A549 (cell line): ENCODE measurements around the gene ZNF33A.

ENCODE experiments used
- EP300 ChIP-seq, 2 experiments: fragments of >200 bp; sonication (Bioruptor Twin); formaldehyde crosslinking; IDR thresholded peaks; 2 replicates in 1 of 2; 3 replicates in 1 of 2; pipeline ENCODE4 v1.6.1; 2016 to 2017
- TF ChIP-seq, protein P1 (sequence below): fragments of >200 bp; sonication (Bioruptor Twin); formaldehyde crosslinking; IDR thresholded peaks from 3 replicates; pipeline ENCODE4 v1.5.1; 2016

DNA sequence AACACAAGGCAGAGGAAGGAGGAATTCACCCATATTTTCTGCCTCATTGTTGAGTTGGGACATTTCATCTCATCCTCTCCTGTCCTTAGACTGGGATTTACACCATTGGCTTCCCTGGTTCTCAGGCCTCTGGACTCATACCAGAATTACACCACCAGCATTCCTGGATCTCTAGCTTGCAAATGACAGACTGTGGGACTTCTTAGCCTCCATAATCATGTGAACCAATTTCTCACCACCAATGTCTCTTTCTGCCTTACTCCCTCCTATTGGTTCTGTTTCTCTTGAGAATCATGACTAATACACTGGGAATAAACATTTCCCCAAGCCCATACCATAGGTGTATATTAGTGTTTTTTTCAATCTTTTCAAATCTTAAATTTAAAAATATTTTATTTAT, 2.9 kb upstream of the ZNF33A start:
- TF ChIP-seq, protein P1, sequence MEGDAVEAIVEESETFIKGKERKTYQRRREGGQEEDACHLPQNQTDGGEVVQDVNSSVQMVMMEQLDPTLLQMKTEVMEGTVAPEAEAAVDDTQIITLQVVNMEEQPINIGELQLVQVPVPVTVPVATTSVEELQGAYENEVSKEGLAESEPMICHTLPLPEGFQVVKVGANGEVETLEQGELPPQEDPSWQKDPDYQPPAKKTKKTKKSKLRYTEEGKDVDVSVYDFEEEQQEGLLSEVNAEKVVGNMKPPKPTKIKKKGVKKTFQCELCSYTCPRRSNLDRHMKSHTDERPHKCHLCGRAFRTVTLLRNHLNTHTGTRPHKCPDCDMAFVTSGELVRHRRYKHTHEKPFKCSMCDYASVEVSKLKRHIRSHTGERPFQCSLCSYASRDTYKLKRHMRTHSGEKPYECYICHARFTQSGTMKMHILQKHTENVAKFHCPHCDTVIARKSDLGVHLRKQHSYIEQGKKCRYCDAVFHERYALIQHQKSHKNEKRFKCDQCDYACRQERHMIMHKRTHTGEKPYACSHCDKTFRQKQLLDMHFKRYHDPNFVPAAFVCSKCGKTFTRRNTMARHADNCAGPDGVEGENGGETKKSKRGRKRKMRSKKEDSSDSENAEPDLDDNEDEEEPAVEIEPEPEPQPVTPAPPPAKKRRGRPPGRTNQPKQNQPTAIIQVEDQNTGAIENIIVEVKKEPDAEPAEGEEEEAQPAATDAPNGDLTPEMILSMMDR: no peak
- TF ChIP-seq EP300 (IDR thresholded peaks at IDR 0.05): no peak
